ENCODE measurements around the gene SPOPL. TPM values are rescaled to one million over a fixed set of nuclear protein-coding genes. Genes with fewer than 3 reads are reported as not detected.

SPOPL gene
- total and polyA plus RNA-seq, 9 of the 15 experiments (the other 6 are each of a cell fraction or from before 2014, with no cell fraction given): 0.53 to 6.1 (median 4.1) TPM

DNA sequence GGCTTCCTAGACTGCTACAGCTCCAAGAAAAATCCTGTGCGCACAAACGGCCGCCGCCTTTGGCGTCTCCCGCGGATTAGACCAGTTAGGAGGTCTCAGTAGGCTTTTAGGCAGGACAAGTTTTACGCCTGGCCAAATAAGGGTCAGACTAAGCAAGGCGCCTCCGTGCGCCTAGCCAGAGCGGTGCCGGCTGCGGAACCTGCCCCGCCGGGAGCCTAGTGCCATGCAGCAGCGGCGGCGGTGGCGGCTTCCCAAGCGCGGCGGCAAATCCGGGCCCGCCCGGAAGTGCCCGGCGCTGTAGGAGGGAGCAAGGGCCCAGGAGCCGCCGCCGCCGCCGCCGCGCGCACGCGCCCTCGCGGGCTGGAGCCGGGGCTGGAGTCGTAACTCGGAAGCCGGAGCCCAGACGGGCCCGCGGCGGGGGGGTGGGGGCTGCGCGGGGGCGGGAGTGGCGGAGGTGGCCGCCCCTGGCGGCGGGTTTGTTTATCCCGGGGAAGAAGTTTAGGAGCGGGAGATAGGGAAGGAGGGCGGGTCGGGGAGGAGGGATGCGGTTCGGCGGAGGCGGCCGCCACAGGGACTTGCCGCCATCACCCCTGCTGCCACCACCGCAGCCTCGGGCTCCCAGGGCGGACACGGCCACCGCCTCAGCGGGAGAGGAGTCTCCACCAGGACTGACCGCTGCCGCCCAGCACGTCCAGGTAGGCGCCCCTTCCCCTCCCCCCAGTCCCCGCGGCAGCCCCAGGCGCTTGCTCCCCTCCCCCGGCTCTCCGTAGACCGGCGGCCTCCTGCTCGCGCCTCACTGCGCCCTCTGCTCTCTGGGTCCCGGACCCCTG is at the start of gene SPOPL (continued):
- TF ChIP-seq, protein P1, sequence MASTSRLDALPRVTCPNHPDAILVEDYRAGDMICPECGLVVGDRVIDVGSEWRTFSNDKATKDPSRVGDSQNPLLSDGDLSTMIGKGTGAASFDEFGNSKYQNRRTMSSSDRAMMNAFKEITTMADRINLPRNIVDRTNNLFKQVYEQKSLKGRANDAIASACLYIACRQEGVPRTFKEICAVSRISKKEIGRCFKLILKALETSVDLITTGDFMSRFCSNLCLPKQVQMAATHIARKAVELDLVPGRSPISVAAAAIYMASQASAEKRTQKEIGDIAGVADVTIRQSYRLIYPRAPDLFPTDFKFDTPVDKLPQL (IDR thresholded peaks at IDR 0.05; ENCODE audit: extremely low read depth, insufficient read length): no peak
- no peak for TF ChIP-seq EHMT2 (IDR thresholded peaks at IDR 0.05)
- no peak; a peak in 1 of 4 replicates for TF ChIP-seq TEAD1 (CRISPR knock-in tag; IDR thresholded peaks at IDR 0.05)
- no peak for TF ChIP-seq RERE (CRISPR knock-in tag; IDR thresholded peaks at IDR 0.05; ENCODE audit: borderline replicate concordance)
- TF ChIP-seq ZC3H8 (IDR thresholded peaks at IDR 0.05): no peak
- no peak for TF ChIP-seq C11orf30 (IDR thresholded peaks at IDR 0.05; ENCODE audit: low read depth)
- TF ChIP-seq, protein P2, sequence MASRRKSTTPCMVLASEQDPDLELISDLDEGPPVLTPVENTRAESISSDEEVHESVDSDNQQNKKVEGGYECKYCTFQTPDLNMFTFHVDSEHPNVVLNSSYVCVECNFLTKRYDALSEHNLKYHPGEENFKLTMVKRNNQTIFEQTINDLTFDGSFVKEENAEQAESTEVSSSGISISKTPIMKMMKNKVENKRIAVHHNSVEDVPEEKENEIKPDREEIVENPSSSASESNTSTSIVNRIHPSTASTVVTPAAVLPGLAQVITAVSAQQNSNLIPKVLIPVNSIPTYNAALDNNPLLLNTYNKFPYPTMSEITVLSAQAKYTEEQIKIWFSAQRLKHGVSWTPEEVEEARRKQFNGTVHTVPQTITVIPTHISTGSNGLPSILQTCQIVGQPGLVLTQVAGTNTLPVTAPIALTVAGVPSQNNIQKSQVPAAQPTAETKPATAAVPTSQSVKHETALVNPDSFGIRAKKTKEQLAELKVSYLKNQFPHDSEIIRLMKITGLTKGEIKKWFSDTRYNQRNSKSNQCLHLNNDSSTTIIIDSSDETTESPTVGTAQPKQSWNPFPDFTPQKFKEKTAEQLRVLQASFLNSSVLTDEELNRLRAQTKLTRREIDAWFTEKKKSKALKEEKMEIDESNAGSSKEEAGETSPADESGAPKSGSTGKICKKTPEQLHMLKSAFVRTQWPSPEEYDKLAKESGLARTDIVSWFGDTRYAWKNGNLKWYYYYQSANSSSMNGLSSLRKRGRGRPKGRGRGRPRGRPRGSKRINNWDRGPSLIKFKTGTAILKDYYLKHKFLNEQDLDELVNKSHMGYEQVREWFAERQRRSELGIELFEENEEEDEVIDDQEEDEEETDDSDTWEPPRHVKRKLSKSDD (conservative IDR thresholded peaks at IDR 0.05; ENCODE audit: low read length): no peak
- no peak for TF ChIP-seq ZNF12 (CRISPR knock-in tag; IDR thresholded peaks at IDR 0.05)
- TF ChIP-seq ZNF140 (CRISPR knock-in tag; IDR thresholded peaks at IDR 0.05): no peak
- no peak; the same call in 1 of the 2 replicates for TF ChIP-seq TCF3 (CRISPR knock-in tag; IDR thresholded peaks at IDR 0.05)
- TF ChIP-seq, protein P3, sequence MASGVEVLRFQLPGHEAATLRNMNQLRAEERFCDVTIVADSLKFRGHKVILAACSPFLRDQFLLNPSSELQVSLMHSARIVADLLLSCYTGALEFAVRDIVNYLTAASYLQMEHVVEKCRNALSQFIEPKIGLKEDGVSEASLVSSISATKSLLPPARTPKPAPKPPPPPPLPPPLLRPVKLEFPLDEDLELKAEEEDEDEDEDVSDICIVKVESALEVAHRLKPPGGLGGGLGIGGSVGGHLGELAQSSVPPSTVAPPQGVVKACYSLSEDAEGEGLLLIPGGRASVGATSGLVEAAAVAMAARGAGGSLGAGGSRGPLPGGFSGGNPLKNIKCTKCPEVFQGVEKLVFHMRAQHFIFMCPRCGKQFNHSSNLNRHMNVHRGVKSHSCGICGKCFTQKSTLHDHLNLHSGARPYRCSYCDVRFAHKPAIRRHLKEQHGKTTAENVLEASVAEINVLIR (CRISPR knock-in tag; IDR thresholded peaks at IDR 0.05): no peak
- TF ChIP-seq THRAP3 (IDR thresholded peaks at IDR 0.05; ENCODE audit: borderline replicate concordance): no peak
